Jurkat, Clone E6-1 (cell line): ENCODE results near the gene ECPAS.
"Not testable (repeated sequence)": the region's sequence is repeated elsewhere in the genome, so short reads cannot be mapped to it uniquely, and the experiment has no call there.

Source experiments
- DNase-seq: peaks from one replicate; pipeline ENCODE4 v3.0.0-alpha.2; 2011; ENCODE audit warnings: low read depth, low spot score
- H3K4me3 ChIP-seq: 2 replicates; pipeline ENCODE4 v1.5.1; 2011; ENCODE audit warnings: mild to moderate bottlenecking, low read length, control low read depth, moderate library complexity

ECPAS gene

DNA sequence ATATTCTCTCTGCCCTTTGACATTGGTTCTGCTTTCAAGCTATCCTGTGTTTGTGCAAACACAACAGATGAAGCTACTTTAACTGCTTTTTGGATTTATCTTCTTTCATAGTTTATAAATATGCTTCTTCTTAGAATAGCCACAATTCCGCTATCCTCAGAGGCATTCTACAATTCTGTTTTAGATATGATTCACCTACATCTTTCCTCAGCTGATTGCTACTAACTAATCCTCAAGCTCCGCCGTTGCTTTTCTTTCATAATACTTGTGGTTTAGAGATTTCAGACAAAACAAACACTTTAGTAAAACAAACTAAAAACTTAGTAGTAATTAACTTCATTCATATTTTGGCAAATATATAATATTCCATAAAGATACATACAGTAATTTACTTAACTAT lies 52.5 kb downstream of the ECPAS start:
- no peak overlapping the region for H3K4me3 ChIP-seq
- no peak for DNase-seq

DNA sequence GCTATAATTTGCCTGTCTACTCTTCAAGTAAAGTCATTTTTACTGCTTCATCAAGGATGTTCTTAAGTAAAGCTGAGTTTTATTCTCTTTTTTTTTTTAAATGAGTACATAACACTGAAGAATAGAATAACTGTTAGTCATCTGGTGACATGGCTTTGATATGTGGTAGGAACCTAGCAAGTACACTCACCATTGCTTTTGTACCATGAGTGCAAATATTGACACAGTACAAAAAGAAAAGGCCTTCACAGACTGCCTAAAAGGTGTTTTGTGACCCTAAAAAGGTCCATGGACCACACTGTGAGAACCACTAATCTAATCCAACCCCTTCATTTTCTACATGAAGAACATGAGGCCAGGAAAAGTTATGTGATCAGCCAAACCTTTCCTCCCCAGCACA lies 55.0 kb downstream of the ECPAS start:
- no peak overlapping the region for H3K4me3 ChIP-seq
- no peak for DNase-seq

DNA sequence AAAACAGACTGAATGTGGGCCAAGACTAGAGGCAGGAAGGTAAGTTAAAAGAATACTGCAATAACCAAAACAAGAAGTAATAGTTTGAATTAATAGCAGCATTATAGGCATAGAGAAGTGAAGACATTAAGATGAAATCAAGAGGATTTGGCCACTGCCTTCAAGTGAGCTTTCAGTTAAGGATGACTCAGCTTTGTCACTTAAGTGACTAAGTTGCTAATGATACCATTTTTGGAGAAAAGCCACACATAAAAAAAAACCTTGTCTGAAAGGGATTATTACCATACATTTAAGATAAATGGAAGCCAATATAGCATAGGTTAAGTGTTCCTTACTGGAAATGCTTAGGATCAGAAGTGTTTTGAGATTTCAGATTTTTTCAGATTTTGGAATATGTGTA lies 57.0 kb downstream of the ECPAS start:
- DNase-seq, result no peak
- no peak overlapping the region for H3K4me3 ChIP-seq

DNA sequence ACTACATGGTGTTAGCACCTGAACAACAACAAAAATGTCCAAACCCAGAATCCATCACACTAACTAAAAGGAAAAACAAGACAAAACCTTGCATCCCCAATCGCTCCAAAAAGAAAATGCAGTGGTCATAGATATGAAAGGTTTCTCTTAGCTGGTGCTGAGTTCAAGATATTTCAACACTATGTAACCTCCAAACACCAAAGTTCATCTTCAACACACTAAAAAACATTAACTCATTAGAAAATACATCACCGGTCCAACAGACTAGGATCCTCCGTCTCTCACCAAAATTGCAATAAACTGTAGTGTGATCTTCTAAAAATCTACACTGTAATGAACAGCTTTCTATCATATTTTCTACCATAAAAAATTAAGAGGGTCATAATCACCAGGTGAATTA lies 60.8 kb downstream of the ECPAS start:
- DNase-seq, result no peak
- H3K4me3 ChIP-seq, result no peak overlapping the region

DNA sequence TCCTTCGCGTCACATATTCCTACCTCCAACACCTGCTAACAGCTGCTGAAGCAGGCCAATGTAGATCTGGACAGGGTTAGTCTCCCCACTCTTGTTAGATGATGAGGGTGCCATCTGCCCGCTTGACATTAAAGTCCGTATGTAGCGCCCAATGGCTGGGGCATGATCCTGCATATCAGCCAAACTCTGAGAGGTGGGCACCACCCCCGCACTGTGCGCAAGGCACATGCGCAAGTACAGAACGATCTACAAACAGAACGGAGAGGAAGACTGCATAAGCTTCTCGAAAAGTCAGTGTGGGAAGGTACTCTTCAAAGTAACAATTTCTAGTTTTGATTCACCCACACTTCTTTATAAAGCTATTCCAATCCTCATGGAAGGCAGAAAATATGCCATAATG lies 69.8 kb downstream of the ECPAS start:
- H3K4me3 ChIP-seq, result no peak overlapping the region
- no peak for DNase-seq

DNA sequence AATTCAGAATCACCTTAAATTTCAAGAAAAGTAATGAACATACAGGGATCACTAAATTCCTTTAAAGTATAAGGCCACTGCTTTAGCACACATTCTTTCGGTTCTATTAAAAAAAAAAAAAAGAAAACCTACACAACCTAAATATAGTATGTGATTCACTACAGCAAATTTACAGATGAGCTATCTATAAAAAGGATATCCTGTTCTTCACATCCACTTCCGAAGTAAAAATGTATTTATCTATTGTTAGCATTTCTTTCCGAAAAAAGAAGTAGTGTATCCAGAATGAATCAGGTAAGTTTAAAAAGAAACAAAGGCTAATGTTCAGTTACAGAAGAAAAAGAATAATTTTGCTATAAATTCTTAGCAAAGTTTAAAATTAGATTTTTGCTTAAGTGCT lies 70.2 kb downstream of the ECPAS start:
- no peak for DNase-seq
- no peak overlapping the region for H3K4me3 ChIP-seq

DNA sequence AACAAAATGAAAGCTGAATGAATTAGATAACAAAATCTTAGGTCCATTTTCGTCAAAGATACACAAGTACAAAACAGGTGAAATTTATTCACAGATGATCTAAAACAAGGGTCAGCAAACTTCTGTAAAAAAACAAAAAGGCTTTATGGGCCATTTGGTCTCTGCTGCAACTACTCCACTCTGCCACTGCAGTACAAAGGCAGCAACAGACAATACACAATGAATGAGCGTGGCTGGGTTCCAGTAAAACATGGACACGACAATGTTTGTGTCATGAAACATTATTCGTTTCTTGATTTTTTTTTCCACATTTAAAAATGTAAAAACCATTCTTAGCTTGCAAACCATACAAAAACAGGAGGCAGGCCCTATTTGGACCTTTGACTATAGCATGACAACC lies 71.9 kb downstream of the ECPAS start:
- H3K4me3 ChIP-seq, result no peak overlapping the region
- no peak for DNase-seq

DNA sequence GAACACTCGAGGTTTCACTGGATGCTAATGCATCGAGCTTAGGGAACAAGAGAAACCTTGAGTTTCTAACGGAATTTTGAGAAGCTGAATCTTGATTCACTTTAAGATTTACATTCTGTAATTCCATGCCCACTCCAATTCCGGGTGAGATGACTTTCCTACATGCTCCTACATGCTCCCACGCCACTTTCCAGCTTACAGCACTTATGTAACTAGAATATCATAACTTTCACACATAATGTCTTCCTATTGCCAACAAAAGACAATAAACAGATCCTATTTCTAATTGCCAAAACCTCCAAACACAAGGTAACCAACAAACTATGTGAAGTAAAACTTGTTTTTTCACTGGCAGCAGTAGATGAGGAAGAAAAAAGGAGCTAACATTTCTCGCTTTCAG lies 72.9 kb downstream of the ECPAS start:
- no peak for DNase-seq
- no peak overlapping the region for H3K4me3 ChIP-seq

DNA sequence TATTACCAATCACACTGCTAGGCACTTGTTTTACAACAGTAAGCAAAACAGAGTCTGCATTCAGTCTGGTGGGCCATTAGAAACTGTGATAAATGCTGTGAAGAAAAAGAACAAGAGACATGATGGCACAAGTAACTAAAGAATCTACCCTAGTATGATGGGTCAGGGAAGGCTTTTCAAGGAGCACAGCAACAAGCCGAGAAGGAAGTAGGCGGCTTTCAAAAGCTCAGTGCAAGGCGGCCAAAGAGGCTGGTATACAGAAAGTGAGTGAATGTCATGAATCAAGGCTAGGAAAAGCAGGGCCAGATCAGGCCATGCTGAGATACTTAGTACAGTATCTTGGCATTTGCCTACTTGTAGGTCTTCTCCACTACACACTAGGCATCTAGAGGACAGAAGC lies 76.4 kb downstream of the ECPAS start:
- H3K4me3 ChIP-seq, result no peak overlapping the region
- no peak for DNase-seq

DNA sequence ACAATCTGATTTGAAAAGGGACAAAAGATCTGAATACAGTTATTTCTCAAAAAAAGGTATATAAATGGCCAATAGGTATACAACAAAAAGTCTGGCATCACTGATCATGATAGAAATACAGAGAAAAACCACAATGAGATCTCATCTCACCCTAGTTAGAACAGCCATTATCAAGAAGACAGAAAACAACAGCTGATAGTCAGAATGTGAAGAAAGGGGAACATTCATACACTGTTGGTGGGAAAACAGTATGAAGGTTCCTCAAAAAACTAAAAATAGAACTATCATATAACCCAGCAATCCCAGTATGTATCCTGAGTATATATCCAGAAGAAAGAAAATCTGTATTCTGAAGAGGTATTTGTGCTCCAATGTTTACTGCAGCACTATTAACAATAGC lies 78.5 kb downstream of the ECPAS start:
- DNase-seq, result no peak
- no peak overlapping the region for H3K4me3 ChIP-seq

DNA sequence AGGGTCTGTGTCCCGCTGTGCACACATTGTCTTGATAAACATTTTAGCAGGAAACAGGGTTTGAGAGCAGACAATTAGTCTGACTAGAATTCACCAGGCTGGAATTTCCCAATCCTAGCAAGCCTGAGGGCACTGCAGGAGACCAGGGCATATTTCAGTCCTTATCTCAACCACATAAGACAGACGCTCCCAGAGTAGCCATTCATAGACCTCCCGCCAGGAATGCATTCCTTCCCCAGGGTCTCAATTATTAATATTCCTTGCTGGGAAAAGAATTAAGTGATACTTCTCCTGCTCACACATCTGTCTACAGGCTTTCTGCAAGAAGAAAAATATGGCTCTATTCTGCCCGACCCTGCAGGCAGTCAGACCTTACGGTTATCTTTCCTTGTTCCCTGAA lies 82.7 kb downstream of the ECPAS start:
- not testable (repeated sequence) for H3K4me3 ChIP-seq, DNase-seq

DNA sequence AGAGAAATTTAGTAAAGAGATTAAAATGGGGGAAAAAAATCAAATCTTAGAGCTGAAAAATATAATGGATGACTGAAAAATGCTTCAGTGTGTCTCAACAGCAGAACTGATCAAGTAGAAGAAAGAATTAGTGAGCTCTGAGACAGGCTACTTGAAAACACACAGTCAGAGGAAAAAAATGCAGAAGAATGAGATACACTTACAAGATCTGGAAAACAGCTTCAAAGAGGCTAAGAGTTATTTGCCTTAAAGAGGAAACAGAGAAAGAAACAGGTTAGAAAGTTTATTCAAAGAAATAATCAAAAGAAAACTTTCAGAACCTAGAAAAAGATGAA lies 83.7 kb downstream of the ECPAS start:
- H3K4me3 ChIP-seq, result no peak overlapping the region
- DNase-seq, result no peak

DNA sequence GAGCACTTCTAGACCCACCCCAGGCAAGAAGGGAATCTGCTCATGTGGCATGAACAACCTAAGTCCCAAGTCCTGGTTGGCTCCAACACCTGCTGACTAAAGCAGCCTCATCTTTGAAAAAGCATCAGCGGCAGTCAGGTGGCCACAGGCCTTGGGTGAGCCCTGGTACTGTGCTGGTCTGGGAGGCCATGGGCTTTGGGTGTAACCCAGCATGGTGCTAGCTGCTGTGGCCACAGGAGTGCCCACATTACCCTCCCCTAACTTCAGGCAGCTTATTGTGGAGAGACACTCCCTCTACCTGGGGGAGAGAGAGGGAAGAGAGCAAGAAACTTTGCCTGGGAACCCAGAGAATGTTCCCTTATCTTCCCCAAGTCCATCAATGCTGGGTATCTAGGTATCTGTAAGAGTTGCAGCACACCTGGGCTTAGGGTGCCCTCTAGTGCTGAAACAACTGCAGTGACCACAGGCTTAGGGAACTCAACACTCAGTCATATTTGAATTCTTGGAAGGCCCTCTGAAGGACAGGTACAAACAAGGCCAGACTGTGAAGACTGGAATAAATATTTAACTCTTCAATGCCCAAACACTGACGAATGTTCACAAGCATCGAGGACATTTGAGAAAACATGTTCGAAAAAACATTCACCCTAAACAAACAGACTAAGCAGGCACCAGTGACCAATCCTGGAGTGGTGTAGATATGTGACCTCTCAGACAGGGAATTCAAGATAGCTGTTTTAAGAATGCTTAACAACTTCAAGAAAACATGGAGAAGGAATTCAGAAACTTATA lies 84.2 kb downstream of the ECPAS start:
- DNase-seq, result peak; percentile 15
- no peak overlapping the region for H3K4me3 ChIP-seq

DNA sequence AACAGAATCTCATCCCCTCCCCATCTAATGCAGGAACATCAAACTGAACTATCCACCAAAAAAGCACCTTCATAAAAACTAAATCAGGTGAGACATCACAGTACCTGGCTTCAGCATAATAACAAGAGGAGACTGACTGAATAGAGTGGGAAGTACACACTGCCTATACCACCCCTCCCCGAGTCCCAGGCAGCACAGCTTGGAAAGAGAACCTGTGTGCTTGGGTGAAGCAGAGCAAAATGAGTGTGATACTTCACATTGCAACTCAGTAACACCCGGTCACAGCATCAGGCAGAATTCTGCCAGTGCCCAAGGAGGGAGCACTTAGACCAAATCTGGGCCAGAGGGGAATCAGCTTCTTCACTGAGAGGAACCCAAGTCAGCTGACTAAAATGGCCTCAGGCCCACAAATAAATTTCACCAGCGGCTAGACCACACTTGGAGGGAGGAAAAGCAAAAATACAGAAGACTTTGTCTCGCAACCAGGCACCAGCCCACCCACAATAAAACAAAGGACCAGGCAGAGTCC lies 84.9 kb downstream of the ECPAS start:
- H3K4me3 ChIP-seq, result no peak overlapping the region
- no peak for DNase-seq

DNA sequence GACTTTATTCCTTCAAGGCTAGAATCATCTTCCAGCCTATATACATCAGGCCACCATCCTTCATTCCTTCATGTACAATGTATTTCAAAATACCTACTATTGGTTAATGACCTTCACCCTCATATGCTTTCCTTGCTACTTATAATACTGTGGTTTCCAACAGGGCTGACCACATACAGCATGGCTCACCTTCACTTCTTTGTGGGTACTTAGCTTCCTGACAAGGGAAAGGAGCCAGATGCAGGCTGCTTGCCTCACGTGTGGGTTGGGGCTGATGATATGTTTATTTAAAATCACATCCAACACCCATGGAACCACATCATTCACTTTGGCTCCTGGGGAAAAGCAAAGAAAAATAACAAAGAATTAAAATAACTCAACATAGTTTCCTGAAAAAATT lies 90.2 kb downstream of the ECPAS start:
- no peak overlapping the region for H3K4me3 ChIP-seq
- no peak for DNase-seq

DNA sequence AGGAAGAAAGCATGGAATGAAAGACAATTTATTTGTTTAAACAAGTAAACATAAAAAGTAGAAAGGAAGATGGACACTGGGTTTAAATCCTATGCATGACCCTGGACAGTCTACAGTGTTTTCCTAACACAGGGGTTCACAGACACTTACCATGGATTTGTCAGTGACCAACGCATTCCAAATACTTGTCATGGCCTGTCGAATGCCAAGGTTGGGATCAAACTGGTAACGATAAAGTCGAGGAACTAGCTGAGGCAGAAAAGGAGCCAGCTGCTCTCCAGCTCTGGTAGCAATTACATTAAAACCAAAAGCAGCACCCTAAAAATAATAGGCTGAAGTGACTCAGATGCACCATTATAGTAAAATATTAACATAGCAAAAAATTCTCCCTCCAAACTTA lies 94.8 kb downstream of the ECPAS start:
- H3K4me3 ChIP-seq, result no peak overlapping the region
- no peak for DNase-seq

DNA sequence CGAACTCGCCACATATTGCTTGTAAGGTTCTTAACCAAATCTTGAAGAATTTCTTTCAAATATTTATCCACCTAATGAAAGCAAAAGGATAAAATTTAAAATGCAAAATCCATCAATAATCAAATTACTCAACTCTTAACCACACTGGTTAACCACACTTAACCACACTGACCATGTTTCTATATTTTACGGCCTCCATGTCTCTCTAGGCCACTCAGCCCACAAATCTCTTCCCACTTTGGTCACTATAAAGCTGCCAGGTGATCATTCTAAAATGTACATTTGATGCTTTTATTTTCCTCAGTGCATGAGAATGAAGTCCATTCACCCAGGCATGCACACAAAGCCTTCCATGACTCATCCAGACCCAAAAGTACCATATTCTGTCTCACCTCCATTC lies 97.8 kb downstream of the ECPAS start:
- no peak for DNase-seq
- no peak overlapping the region for H3K4me3 ChIP-seq

DNA sequence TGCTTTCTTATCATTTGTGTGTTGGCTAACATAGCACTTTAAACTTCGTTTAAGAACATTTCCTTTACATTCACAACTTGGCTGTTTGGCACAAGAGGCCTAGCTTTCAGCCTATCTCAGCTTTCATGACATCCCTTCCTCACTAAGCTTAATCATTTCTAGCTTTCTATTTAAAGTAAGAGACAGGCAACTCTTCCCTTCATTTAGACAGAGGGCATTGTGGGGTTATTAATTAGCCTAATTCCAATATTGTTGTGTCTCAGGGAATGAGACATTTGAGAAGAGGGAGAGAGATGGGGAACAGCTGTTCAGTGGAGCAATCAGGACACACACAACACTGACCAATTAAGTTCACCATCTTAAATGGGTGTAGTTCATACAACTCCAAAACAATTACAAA lies 103.2 kb downstream of the ECPAS start:
- no peak overlapping the region for H3K4me3 ChIP-seq
- no peak for DNase-seq

DNA sequence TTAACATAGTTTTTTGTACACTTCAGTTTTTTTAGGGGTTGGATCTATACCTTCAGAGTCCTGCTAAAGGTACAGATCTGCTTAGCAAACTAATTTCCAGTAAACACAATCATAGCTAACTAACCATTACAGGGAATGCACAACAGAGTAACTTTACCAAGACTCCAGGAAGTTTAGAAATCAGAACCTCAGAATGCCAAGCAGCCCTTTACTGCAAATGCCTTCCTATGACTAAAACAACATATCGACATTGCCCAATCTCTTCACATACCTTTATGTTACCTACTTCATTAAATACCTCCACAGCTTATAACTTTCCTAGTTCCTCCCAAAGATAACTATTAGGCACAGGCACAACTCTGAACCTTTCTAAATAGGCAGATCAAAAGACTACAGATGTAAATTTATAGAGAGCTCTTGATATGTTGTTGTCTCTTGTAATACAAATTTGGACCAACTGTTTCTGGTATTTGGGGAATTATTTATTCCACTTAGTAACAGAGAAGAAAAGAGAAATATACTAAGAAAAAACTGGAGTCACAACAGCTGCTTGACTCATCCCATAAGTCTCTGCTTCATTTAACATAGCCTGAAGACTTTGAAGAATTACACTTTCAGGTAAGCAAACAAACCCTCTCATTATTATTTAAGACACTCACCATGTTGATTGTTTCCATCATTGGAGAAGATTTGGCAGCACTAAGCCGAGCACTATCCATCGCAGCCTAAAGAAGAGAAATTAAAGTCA lies 108.2 kb downstream of the ECPAS start:
- DNase-seq, result no peak
- H3K4me3 ChIP-seq, result no peak overlapping the region

DNA sequence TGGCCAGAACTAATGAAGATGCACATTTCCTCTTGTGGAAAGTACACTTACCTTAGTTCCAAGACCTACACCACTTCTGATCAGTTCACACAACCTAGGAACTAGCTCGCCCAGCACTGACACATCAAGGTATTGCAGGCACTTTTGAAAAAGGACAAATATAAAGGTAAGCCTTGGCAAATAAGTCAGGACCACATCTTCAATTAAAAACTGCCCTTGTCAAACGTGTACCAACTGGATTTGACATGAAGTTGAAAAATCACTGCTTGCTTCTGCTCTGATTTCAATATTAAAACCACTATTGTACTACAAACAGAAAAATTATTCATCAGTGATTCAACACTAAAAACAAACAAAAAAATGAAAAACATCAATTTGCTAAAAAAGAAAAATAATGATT lies 109.1 kb downstream of the ECPAS start:
- no peak for DNase-seq
- no peak overlapping the region for H3K4me3 ChIP-seq

DNA sequence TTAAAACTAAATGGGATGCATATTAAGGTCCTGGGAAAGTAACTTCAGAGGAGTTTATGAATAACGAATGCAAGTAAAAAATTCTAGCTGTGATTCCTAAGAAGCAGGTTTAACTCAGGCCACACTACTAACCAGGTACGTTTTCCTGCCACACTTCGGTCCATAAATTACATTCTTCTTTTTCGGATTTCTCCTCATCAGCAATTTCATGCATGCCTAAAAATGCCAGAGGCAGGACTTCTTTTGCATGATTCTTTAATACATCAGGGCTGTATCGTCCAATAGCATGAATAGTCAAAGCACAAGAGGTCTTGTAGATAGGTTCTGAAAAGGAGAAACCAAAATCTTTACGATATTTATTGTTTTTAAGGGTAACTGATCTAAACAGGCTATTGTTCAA lies 111.9 kb downstream of the ECPAS start:
- no peak overlapping the region for H3K4me3 ChIP-seq
- DNase-seq, result no peak
